ENCODE results near the gene ST6GAL1.

The ST6GAL1 gene

GRCh38 chr3:187066228-187066995 is 136.1 kb downstream of the ST6GAL1 start:
- H3K27ac ChIP-seq (ENCODE audit: poor library complexity, severe bottlenecking), result no peak overlapping the region
- H3K27me3 ChIP-seq (ENCODE audit: insufficient read depth, poor library complexity, severe bottlenecking), result no peaks in the 10 kb centered on the region
- H3K36me3 ChIP-seq (ENCODE audit: low read depth), result no peaks in the 10 kb centered on the region
- no peak overlapping the region for H3K4me3 ChIP-seq (ENCODE audit: severe bottlenecking)
- TF ChIP-seq CTCF (IDR thresholded peaks at IDR 0.05; ENCODE audit: poor library complexity, severe bottlenecking), result peak; percentile 28
- no peaks in the 10 kb centered on the region for H3K9me3 ChIP-seq (ENCODE audit: severe bottlenecking)
- peaks cover 36% of the 10 kb centered on the region for H3K4me1 ChIP-seq (ENCODE audit: insufficient read depth, poor library complexity, severe bottlenecking)
- DNase-seq (ENCODE audit: low spot score), result no peak
- ATAC-seq (ENCODE audit: low read depth), result peak; percentile 53

DNA sequence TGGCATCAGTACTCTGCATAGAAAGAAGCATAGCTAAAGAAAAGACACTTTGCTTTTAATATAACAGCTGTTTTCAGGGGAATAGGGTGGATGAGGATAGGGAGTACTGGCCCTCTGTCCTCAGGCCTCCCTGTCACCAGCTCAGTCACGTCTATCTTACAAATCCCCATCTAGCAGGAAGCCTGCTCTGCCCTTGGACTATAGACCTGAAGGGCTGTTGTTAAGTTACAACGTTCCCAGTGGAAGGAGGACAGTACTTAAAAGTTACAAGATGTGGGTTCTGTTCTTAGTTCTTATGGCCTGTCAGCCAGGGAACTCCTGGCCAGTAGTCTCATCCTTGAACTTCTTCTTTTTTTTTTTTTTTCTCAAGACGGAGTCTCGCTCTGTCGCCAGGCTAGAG is 138.5 kb downstream of the ST6GAL1 start:
- Histone ChIP-seq H3K4me3 (ENCODE audit: severe bottlenecking) (no peak overlapping the region), H3K36me3 (ENCODE audit: low read depth) (no peaks in the 10 kb centered on the region), H3K4me1 (ENCODE audit: insufficient read depth, poor library complexity, severe bottlenecking) (peaks cover 14% of the 10 kb centered on the region), H3K27ac (ENCODE audit: poor library complexity, severe bottlenecking) (no peak overlapping the region), H3K27me3 (ENCODE audit: insufficient read depth, poor library complexity, severe bottlenecking) (no peaks in the 10 kb centered on the region), H3K9me3 (ENCODE audit: severe bottlenecking) (no peaks in the 10 kb centered on the region)
- DNase-seq (ENCODE audit: low spot score) (no peak), ATAC-seq (ENCODE audit: low read depth) (no peak)
- no peak for TF ChIP-seq CTCF (IDR thresholded peaks at IDR 0.05; ENCODE audit: poor library complexity, severe bottlenecking)

- no peak for TF ChIP-seq CTCF (IDR thresholded peaks at IDR 0.05; ENCODE audit: poor library complexity, severe bottlenecking)
- Histone ChIP-seq H3K27me3 (ENCODE audit: insufficient read depth, poor library complexity, severe bottlenecking) (no peaks in the 10 kb centered on the region), H3K27ac (ENCODE audit: poor library complexity, severe bottlenecking) (no peak overlapping the region), H3K9me3 (ENCODE audit: severe bottlenecking) (no peaks in the 10 kb centered on the region), H3K36me3 (ENCODE audit: low read depth) (no peaks in the 10 kb centered on the region), H3K4me1 (ENCODE audit: insufficient read depth, poor library complexity, severe bottlenecking) (peaks cover 4% of the 10 kb centered on the region), H3K4me3 (ENCODE audit: severe bottlenecking) (no peak overlapping the region)
- ATAC-seq (ENCODE audit: low read depth) (no peak), DNase-seq (ENCODE audit: low spot score) (no peak)
These were observed 139.7 kb downstream of the ST6GAL1 start for GRCh38 chr3:187069857-187070516.

DNA sequence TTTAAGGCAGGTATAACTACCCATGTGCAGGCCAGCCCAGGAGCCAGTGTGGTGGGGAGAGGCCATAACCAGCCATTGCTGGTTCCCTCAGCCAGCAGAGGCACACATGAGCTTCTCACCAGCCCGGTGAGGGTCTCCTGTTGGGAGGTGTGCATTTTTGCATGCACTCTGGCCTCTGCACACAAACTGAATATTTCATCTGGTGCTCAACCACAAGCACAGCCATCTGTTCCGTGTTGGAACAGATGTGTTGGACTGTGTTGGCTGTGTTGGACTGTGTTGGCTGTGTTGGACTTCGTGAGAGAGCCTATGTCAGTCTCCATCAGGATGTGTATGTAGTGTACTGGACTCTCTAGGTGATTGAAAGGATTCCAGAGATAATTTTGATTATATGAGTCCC is 141.8 kb downstream of the ST6GAL1 start:
- ATAC-seq (ENCODE audit: low read depth) (no peak), DNase-seq (ENCODE audit: low spot score) (no peak)
- Histone ChIP-seq H3K9me3 (ENCODE audit: severe bottlenecking) (no peaks in the 10 kb centered on the region), H3K4me3 (ENCODE audit: severe bottlenecking) (no peak overlapping the region), H3K36me3 (ENCODE audit: low read depth) (no peaks in the 10 kb centered on the region), H3K27ac (ENCODE audit: poor library complexity, severe bottlenecking) (no peak overlapping the region), H3K4me1 (ENCODE audit: insufficient read depth, poor library complexity, severe bottlenecking) (no peaks in the 10 kb centered on the region), H3K27me3 (ENCODE audit: insufficient read depth, poor library complexity, severe bottlenecking) (no peaks in the 10 kb centered on the region)
- TF ChIP-seq CTCF (IDR thresholded peaks at IDR 0.05; ENCODE audit: poor library complexity, severe bottlenecking), result no peak

GRCh38 chr3:187072511-187072910 is 142.2 kb downstream of the ST6GAL1 start:
- no peak for ATAC-seq (ENCODE audit: low read depth)
- Histone ChIP-seq H3K4me1 (ENCODE audit: insufficient read depth, poor library complexity, severe bottlenecking) (no peaks in the 10 kb centered on the region), H3K9me3 (ENCODE audit: severe bottlenecking) (no peaks in the 10 kb centered on the region), H3K27ac (ENCODE audit: poor library complexity, severe bottlenecking) (no peak overlapping the region), H3K36me3 (ENCODE audit: low read depth) (no peaks in the 10 kb centered on the region), H3K4me3 (ENCODE audit: severe bottlenecking) (no peak overlapping the region), H3K27me3 (ENCODE audit: insufficient read depth, poor library complexity, severe bottlenecking) (no peaks in the 10 kb centered on the region)
- DNase-seq (ENCODE audit: low spot score), result no peak
- TF ChIP-seq CTCF (IDR thresholded peaks at IDR 0.05; ENCODE audit: poor library complexity, severe bottlenecking), result no peak

Measured in RWPE2 (cell line).